K562 (cell line): ENCODE measurements around the gene DLGAP1. TPM values are rescaled to one million over a fixed set of nuclear protein-coding genes. Genes with fewer than 3 reads are reported as not detected.

Experiments used
- BRD4 ChIP-seq: fragments of 200-600 bp; sonication (generic); IDR thresholded peaks from 2 replicates; pipeline ENCODE4 v1.6.1; 2017; ENCODE audit warnings: inconsistent platforms
- CHD1 ChIP-seq: fragments of 200-600 bp; sonication (generic); IDR thresholded peaks from one replicate; pipeline ENCODE4 v1.6.1; 2012; ENCODE audit warnings: mild to moderate bottlenecking, moderate library complexity, low read length, inconsistent platforms
- DMBX1 ChIP-seq: fragments of 250-450 bp; sonication (Bioruptor Pico); IDR thresholded peaks from 2 replicates; pipeline ENCODE4 v1.8.0; 2022; ENCODE audit warnings: inconsistent platforms, mild to moderate bottlenecking, moderate library complexity, borderline replicate concordance
- E2F3 ChIP-seq: fragments of 250-450 bp; sonication (Bioruptor Pico); IDR thresholded peaks from 2 replicates; pipeline ENCODE4 v1.4.0; 2020; ENCODE audit warnings: mild to moderate bottlenecking
- ELF4 ChIP-seq: fragments of 450-650 bp; formaldehyde crosslinking; IDR thresholded peaks from 2 replicates; pipeline ENCODE4 v1.4.0; 2022; ENCODE audit warnings: missing genetic modification characterization
- ESRRB ChIP-seq: fragments of 250-450 bp; sonication (Bioruptor Pico); IDR thresholded peaks from 2 replicates; pipeline ENCODE4 v1.5.0; 2020; ENCODE audit warnings: mild to moderate bottlenecking, moderate library complexity, borderline replicate concordance
- FOXK1 ChIP-seq: sonication (generic); formaldehyde crosslinking; IDR thresholded peaks from 2 replicates; pipeline ENCODE4 v1.8.0; 2022; ENCODE audit warnings: missing genetic modification reagents, mild to moderate bottlenecking, borderline replicate concordance
- HDAC8 ChIP-seq: fragments of 450-650 bp; IDR thresholded peaks from 2 replicates; pipeline ENCODE4 v1.6.1; 2016; ENCODE audit warnings: mild to moderate bottlenecking, missing genetic modification characterization, moderate library complexity, missing compliant biosample characterization
- OTX1 ChIP-seq: fragments of 450-650 bp; formaldehyde crosslinking; IDR thresholded peaks from 2 replicates; pipeline ENCODE4 v1.4.0; 2022; ENCODE audit warnings: mild to moderate bottlenecking
- PHF8 ChIP-seq: fragments of 200-600 bp; sonication (generic); IDR thresholded peaks from 2 replicates; pipeline ENCODE4 v1.6.1; 2012; ENCODE audit warnings: mixed run types, mild to moderate bottlenecking, inconsistent platforms, low read length, moderate library complexity, borderline replicate concordance
- SMAD3 ChIP-seq: fragments of 450-650 bp; formaldehyde crosslinking; conservative IDR thresholded peaks from 2 replicates; pipeline ENCODE4 v1.4.0; 2020; ENCODE audit warnings: mild to moderate bottlenecking
- SMAD4 ChIP-seq: fragments of 250-450 bp; sonication (Bioruptor Pico); conservative IDR thresholded peaks from 2 replicates; pipeline ENCODE4 v1.8.0; 2021; ENCODE audit warnings: inconsistent platforms, mild to moderate bottlenecking, moderate library complexity
- TAF7 ChIP-seq: fragments of 450-650 bp; IDR thresholded peaks from 2 replicates; pipeline ENCODE4 v1.6.1; 2016; ENCODE audit warnings: missing genetic modification characterization, missing compliant biosample characterization
- WHSC1 ChIP-seq: IDR thresholded peaks from one replicate; pipeline ENCODE4 v1.6.1; 2012; ENCODE audit warnings: low read length, control low read depth, inconsistent platforms
- ZNF224 ChIP-seq: sonication (generic); formaldehyde crosslinking; IDR thresholded peaks from 2 replicates; pipeline ENCODE4 v1.8.0; 2022; ENCODE audit warnings: mild to moderate bottlenecking, missing genetic modification reagents
- ZNF583 ChIP-seq: fragments of 250-450 bp; sonication (Bioruptor Pico); IDR thresholded peaks from 2 replicates; pipeline ENCODE4 v1.4.0; 2020
- ZNF79 ChIP-seq: fragments of 250-450 bp; sonication (Bioruptor Pico); IDR thresholded peaks from 2 replicates; pipeline ENCODE4 v1.4.0; 2020; ENCODE audit warnings: low read depth, mild to moderate bottlenecking, moderate library complexity
- polyA plus RNA-seq, 8 experiments: library from polyadenylated mRNA; depleted of rRNA in 4 of 8; stranded (reverse) in 5 of 8; unstranded in 3 of 8; fragments of >200 nt; fragmentation: Nextera tagmentation in 2 of 8; fragmentation: Illumina TruSeq in 1 of 8; extraction: Ambion mirVana in 2 of 8; extraction: Trizol in 1 of 8; gene quantifications; 2 replicates each; pipeline versions ENCODE4 v1.2.1 to v1.2.3, GENCODE V29; 2011 to 2014; ENCODE audit warnings: inconsistent platforms in 1 of 8, missing spikeins in 1 of 8
- total RNA-seq, 7 experiments: library from RNA; depleted of rRNA in 6 of 7; stranded (reverse); fragments of >200 nt in 6 of 7; fragmentation: Illumina TruSeq in 2 of 7; extraction: Trizol in 2 of 7; gene quantifications; 2 replicates each; pipeline versions ENCODE4 v1.2.1 to v1.2.3, GENCODE V29; 2011 to 2021; ENCODE audit warnings: low replicate concordance in 1 of 7
- TF ChIP-seq, protein P1 (sequence below): fragments of 450-650 bp; formaldehyde crosslinking; conservative IDR thresholded peaks from 2 replicates; pipeline ENCODE4 v1.4.0; 2022; ENCODE audit warnings: mild to moderate bottlenecking, missing genetic modification characterization
- TF ChIP-seq, protein P2 (sequence below): fragments of 150-350 bp; conservative IDR thresholded peaks from 2 replicates; pipeline ENCODE4 v1.6.1; 2014; ENCODE audit warnings: low read length
- TF ChIP-seq, protein P3 (sequence below): fragments of 450-650 bp; conservative IDR thresholded peaks from 2 replicates; pipeline ENCODE4 v1.6.1; 2016; ENCODE audit warnings: missing genetic modification characterization, low read depth, mild to moderate bottlenecking, missing compliant biosample characterization, moderate library complexity
- TF ChIP-seq, protein P4 (sequence below): fragments of 450-650 bp; formaldehyde crosslinking; IDR thresholded peaks from 2 replicates; pipeline ENCODE4 v1.4.0; 2022; ENCODE audit warnings: missing genetic modification characterization
- TF ChIP-seq, protein P5 (sequence below): fragments of 250-450 bp; sonication (Bioruptor Pico); IDR thresholded peaks from 2 replicates; pipeline ENCODE4 v1.5.0; 2021

Gene DLGAP1
- total and polyA plus RNA-seq, 9 of the 15 experiments (the other 6 are each of a cell fraction or from before 2014, with no cell fraction given): 0.04 to 0.22 (median 0.08) TPM

DNA sequence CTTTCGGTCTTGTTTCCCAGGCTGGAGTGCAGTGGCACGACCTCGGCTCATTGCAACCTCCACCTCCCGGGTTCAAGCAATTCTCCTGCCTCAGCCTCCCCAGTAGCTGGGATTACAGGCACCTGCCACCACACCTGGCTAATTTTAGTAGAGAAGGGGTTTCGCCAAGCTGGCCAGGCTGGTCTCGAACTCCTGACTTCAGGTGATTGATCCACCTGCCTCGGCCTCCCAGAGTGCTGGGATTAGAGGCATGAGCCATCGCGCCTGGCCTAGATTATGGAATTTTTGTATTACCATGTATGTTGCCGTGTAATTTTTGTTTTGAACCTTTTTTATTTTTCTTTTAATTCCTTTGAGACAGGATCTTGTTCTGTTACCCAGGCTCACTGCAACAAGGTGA lies 848.2 kb downstream of the DLGAP1 start (continued):
- TF ChIP-seq, protein P1, sequence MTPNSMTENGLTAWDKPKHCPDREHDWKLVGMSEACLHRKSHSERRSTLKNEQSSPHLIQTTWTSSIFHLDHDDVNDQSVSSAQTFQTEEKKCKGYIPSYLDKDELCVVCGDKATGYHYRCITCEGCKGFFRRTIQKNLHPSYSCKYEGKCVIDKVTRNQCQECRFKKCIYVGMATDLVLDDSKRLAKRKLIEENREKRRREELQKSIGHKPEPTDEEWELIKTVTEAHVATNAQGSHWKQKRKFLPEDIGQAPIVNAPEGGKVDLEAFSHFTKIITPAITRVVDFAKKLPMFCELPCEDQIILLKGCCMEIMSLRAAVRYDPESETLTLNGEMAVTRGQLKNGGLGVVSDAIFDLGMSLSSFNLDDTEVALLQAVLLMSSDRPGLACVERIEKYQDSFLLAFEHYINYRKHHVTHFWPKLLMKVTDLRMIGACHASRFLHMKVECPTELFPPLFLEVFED (CRISPR knock-in tag): peak; percentile 87; the same call in 1 of the 2 replicates
- TF ChIP-seq BRD4: peak; percentile 25; the same call in 1 of the 2 replicates
- TF ChIP-seq ZNF79 (CRISPR knock-in tag): 0 out of 2 replicates have a peak, but pooled peaks have one; percentile 21
- peak; percentile 71; the same call in 1 of the 2 replicates for TF ChIP-seq HDAC8 (tag)
- TF ChIP-seq FOXK1: 0 out of 2 replicates have a peak, but pooled peaks have one; percentile 72
- 0 out of 2 replicates have a peak, but pooled peaks have one; percentile 27 for TF ChIP-seq ESRRB (CRISPR knock-in tag)
- peak; percentile 61; the same call in 1 of the 2 replicates for TF ChIP-seq SMAD3 (CRISPR knock-in tag)
- TF ChIP-seq PHF8: peak; percentile 23; the same call in 1 of the 2 replicates
- TF ChIP-seq, protein P2, sequence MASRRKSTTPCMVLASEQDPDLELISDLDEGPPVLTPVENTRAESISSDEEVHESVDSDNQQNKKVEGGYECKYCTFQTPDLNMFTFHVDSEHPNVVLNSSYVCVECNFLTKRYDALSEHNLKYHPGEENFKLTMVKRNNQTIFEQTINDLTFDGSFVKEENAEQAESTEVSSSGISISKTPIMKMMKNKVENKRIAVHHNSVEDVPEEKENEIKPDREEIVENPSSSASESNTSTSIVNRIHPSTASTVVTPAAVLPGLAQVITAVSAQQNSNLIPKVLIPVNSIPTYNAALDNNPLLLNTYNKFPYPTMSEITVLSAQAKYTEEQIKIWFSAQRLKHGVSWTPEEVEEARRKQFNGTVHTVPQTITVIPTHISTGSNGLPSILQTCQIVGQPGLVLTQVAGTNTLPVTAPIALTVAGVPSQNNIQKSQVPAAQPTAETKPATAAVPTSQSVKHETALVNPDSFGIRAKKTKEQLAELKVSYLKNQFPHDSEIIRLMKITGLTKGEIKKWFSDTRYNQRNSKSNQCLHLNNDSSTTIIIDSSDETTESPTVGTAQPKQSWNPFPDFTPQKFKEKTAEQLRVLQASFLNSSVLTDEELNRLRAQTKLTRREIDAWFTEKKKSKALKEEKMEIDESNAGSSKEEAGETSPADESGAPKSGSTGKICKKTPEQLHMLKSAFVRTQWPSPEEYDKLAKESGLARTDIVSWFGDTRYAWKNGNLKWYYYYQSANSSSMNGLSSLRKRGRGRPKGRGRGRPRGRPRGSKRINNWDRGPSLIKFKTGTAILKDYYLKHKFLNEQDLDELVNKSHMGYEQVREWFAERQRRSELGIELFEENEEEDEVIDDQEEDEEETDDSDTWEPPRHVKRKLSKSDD: 0 out of 2 replicates have a peak, but pooled peaks have one; percentile 7
- TF ChIP-seq ZNF583 (CRISPR knock-in tag): 0 out of 2 replicates have a peak, but pooled peaks have one; percentile 48
- TF ChIP-seq, protein P3, sequence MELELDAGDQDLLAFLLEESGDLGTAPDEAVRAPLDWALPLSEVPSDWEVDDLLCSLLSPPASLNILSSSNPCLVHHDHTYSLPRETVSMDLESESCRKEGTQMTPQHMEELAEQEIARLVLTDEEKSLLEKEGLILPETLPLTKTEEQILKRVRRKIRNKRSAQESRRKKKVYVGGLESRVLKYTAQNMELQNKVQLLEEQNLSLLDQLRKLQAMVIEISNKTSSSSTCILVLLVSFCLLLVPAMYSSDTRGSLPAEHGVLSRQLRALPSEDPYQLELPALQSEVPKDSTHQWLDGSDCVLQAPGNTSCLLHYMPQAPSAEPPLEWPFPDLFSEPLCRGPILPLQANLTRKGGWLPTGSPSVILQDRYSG (tag): peak; percentile 41; the same call in 1 of the 2 replicates
- peak; percentile 62 for TF ChIP-seq WHSC1
- TF ChIP-seq E2F3 (CRISPR knock-in tag): 0 out of 2 replicates have a peak, but pooled peaks have one; percentile 45
- TF ChIP-seq, protein P4, sequence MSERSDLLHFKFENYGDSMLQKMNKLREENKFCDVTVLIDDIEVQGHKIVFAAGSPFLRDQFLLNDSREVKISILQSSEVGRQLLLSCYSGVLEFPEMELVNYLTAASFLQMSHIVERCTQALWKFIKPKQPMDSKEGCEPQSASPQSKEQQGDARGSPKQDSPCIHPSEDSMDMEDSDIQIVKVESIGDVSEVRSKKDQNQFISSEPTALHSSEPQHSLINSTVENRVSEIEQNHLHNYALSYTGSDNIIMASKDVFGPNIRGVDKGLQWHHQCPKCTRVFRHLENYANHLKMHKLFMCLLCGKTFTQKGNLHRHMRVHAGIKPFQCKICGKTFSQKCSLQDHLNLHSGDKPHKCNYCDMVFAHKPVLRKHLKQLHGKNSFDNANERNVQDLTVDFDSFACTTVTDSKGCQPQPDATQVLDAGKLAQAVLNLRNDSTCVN (CRISPR knock-in tag): peak; percentile 63; the same call in 1 of the 2 replicates
- TF ChIP-seq ZNF224: 0 out of 2 replicates have a peak, but pooled peaks have one; percentile 18
- peak; percentile 12; the same call in 1 of the 2 replicates for TF ChIP-seq SMAD4 (CRISPR knock-in tag)
- TF ChIP-seq CHD1: peak; percentile 94
- peak; percentile 79 for TF ChIP-seq OTX1 (CRISPR knock-in tag)
- peak; percentile 89 for TF ChIP-seq ELF4 (CRISPR knock-in tag)
- TF ChIP-seq, protein P5, sequence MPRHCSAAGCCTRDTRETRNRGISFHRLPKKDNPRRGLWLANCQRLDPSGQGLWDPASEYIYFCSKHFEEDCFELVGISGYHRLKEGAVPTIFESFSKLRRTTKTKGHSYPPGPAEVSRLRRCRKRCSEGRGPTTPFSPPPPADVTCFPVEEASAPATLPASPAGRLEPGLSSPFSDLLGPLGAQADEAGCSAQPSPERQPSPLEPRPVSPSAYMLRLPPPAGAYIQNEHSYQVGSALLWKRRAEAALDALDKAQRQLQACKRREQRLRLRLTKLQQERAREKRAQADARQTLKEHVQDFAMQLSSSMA (CRISPR knock-in tag): peak; percentile 19; the same call in 1 of the 2 replicates
- TF ChIP-seq DMBX1 (CRISPR knock-in tag): peak; percentile 82; the same call in 1 of the 2 replicates
- 0 out of 2 replicates have a peak, but pooled peaks have one; percentile 40 for TF ChIP-seq TAF7
